ENCODE measurements around the gene ATAT1. TPM values are rescaled to one million over a fixed set of nuclear protein-coding genes. Genes with fewer than 3 reads are reported as not detected.

The ATAT1 gene
- 54.9 and 70.4 TPM in 2 replicates for polyA plus RNA-seq
- 81.6 and 138 TPM in 2 replicates for polyA minus RNA-seq

DNA sequence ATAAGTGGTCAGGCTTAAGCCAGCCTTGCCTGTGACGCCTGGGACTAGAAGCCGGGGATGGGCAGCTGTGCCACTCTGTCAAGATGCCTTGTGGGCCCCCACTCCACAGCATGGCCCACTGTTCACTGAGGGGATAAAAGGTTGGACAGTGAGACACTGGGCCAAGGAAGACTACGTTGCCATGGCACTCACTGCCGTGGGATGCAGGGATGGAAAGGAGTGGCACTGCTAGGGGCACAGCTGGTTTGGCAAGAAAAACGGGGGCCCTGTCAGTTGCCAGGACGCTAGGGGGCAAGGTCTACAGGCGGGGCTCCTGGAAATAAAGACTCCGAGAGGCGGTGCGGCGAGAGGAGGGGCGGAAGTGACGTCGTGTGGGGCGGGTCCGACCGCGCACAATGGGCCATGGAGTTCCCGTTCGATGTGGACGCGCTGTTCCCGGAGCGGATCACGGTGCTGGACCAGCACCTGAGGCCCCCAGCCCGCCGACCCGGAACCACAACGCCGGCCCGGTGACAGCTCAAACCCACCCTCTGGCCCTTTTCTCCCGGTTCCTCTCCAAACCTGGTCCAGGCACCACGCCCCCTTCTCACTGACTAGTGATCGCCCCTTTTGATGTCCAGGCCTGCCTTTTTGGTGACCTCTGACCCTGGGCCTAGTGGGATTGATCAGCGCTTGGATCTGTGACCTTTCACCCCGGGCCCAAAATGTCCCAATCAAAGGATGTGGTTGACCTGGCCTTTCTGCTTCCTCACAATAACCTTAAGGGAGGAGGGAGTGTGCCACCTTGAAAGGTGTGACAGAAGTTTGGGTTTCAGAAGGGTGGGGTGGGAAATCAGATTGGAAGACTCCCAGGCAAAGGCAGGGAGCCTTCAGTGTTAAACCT is at the start of gene ATAT1:
ATAT1 (plus strand) TSS at position 391 of the 883 bp plus-strand sequence.
- H2AFZ ChIP-seq (ENCODE audit: low read depth, low read length), result peak within 1 kb of the TSS; percentile 94
- H3K79me2 ChIP-seq (replicated peaks; ENCODE audit: insufficient read depth, low read length), result peaks cover 22% of the 10 kb centered on the region
- no peaks in the 10 kb centered on the region for H3K9me3 ChIP-seq (ENCODE audit: low read length)
- peak within 1 kb of the TSS; percentile 97 for H3K27ac ChIP-seq (ENCODE audit: low read length)
- H4K20me1 ChIP-seq (ENCODE audit: insufficient read depth), result no peaks in the 10 kb centered on the region
- H3K36me3 ChIP-seq (ENCODE audit: insufficient read depth, low read length), result peaks cover 10% of the 10 kb centered on the region
- no peaks in the 10 kb centered on the region for H3K27me3 ChIP-seq (ENCODE audit: insufficient read depth, low read depth, low read length)
- H3K9me2 ChIP-seq (ENCODE audit: insufficient read depth, low read length), result no peaks in the 10 kb centered on the region
- peak within 1 kb of the TSS; percentile 88 for H3K4me3 ChIP-seq (ENCODE audit: low read length)
- TF ChIP-seq EP300 (conservative IDR thresholded peaks at IDR 0.05; ENCODE audit: poor library complexity, severe bottlenecking) (peak; percentile 57), MXI1 (conservative IDR thresholded peaks at IDR 0.05; ENCODE audit: poor library complexity, severe bottlenecking) (peak; percentile 57), EZH2 (IDR thresholded peaks at IDR 0.05; ENCODE audit: borderline replicate concordance, insufficient read depth, low read length, poor library complexity, severe bottlenecking) (no peak), POLR2AphosphoS5 (IDR thresholded peaks at IDR 0.05) (peak; percentile 99), TAF1 (IDR thresholded peaks at IDR 0.05; ENCODE audit: low read depth) (peak; percentile 99), REST (IDR thresholded peaks at IDR 0.05; ENCODE audit: borderline replicate concordance) (peak; percentile 98), RAD21 (conservative IDR thresholded peaks at IDR 0.05) (peak; percentile 31), SMC3 (conservative IDR thresholded peaks at IDR 0.05; ENCODE audit: poor library complexity) (no peak)
- TF ChIP-seq, protein P1, sequence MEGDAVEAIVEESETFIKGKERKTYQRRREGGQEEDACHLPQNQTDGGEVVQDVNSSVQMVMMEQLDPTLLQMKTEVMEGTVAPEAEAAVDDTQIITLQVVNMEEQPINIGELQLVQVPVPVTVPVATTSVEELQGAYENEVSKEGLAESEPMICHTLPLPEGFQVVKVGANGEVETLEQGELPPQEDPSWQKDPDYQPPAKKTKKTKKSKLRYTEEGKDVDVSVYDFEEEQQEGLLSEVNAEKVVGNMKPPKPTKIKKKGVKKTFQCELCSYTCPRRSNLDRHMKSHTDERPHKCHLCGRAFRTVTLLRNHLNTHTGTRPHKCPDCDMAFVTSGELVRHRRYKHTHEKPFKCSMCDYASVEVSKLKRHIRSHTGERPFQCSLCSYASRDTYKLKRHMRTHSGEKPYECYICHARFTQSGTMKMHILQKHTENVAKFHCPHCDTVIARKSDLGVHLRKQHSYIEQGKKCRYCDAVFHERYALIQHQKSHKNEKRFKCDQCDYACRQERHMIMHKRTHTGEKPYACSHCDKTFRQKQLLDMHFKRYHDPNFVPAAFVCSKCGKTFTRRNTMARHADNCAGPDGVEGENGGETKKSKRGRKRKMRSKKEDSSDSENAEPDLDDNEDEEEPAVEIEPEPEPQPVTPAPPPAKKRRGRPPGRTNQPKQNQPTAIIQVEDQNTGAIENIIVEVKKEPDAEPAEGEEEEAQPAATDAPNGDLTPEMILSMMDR (IDR thresholded peaks at IDR 0.05; ENCODE audit: poor library complexity, severe bottlenecking), result peak; percentile 82
- H3K9ac ChIP-seq (ENCODE audit: low read length), result peak within 1 kb of the TSS; percentile 99
- peak within 1 kb of the TSS; percentile 97 for H3K4me2 ChIP-seq (ENCODE audit: low read length)
- H3F3A ChIP-seq (ENCODE audit: insufficient read depth, low read length, poor library complexity, severe bottlenecking), result no peaks in the 10 kb centered on the region

DNA sequence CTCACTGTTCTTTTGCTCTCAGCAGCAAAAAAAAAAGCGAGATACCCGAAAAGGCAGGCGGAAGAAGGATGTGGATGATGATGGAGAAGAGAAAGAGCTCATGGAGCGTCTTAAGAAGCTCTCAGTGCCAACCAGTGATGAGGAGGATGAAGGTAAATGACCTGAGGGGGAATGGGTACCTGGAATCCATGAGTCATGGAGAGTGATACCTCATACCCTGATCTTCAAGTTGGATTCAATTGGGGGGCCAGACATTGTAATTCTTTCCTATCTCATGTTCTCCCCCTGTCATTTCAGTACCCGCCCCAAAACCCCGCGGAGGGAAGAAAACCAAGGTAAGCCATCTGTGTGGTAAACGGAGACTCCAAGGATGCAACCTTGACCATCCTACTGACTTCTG is 48.6 kb upstream of the ATAT1 start:
- Histone ChIP-seq H4K20me1 (ENCODE audit: insufficient read depth) (no peaks in the 10 kb centered on the region), H3K27ac (ENCODE audit: low read length) (no peak overlapping the region), H3K9me2 (ENCODE audit: insufficient read depth, low read length) (no peaks in the 10 kb centered on the region), H3K4me3 (ENCODE audit: low read length) (no peak overlapping the region), H3K79me2 (replicated peaks; ENCODE audit: insufficient read depth, low read length) (peaks cover 23% of the 10 kb centered on the region), H3K4me2 (ENCODE audit: low read length) (no peak overlapping the region), H3K9me3 (ENCODE audit: low read length) (no peaks in the 10 kb centered on the region), H3K27me3 (ENCODE audit: insufficient read depth, low read depth, low read length) (no peaks in the 10 kb centered on the region), H3K36me3 (ENCODE audit: insufficient read depth, low read length) (no peaks in the 10 kb centered on the region), H2AFZ (ENCODE audit: low read depth, low read length) (no peak overlapping the region), H3F3A (ENCODE audit: insufficient read depth, low read length, poor library complexity, severe bottlenecking) (no peaks in the 10 kb centered on the region), H3K9ac (ENCODE audit: low read length) (no peak overlapping the region)
- TF ChIP-seq MXI1 (conservative IDR thresholded peaks at IDR 0.05; ENCODE audit: poor library complexity, severe bottlenecking) (no peak), RAD21 (conservative IDR thresholded peaks at IDR 0.05) (no peak), EP300 (conservative IDR thresholded peaks at IDR 0.05; ENCODE audit: poor library complexity, severe bottlenecking) (no peak), SMC3 (conservative IDR thresholded peaks at IDR 0.05; ENCODE audit: poor library complexity) (no peak), POLR2AphosphoS5 (IDR thresholded peaks at IDR 0.05) (no peak), EZH2 (IDR thresholded peaks at IDR 0.05; ENCODE audit: borderline replicate concordance, insufficient read depth, low read length, poor library complexity, severe bottlenecking) (no peak), REST (IDR thresholded peaks at IDR 0.05; ENCODE audit: borderline replicate concordance) (no peak), TAF1 (IDR thresholded peaks at IDR 0.05; ENCODE audit: low read depth) (no peak)
- TF ChIP-seq, protein P1 (IDR thresholded peaks at IDR 0.05; ENCODE audit: poor library complexity, severe bottlenecking), result no peak

Data from neural cell (in vitro differentiated cells).